Mononuclear cell (primary cell): ENCODE results near the gene S100A14. TPM values are rescaled to one million over a fixed set of nuclear protein-coding genes. Genes with fewer than 3 reads are reported as not detected.
A peak's percentile ranks its signal among the peaks of the same experiment; 100 is the strongest.

Source experiments
- H3K27me3 ChIP-seq: 2 replicates; pipeline ENCODE4 v1.6.0; 2011; ENCODE audit warnings: low read length, control low read depth; ENCODE audit not compliant: insufficient read depth
- H3K4me1 ChIP-seq: 2 replicates; pipeline ENCODE4 v1.5.1; 2011; ENCODE audit warnings: mild to moderate bottlenecking, low read length, control low read depth; ENCODE audit not compliant: insufficient read depth
- H3K4me3 ChIP-seq: 2 replicates; pipeline ENCODE4 v1.5.1; 2011; ENCODE audit warnings: mild to moderate bottlenecking, low read length, moderate library complexity
- H3K9me3 ChIP-seq: 2 replicates; pipeline ENCODE4 v1.5.1; 2011; ENCODE audit warnings: low read depth, mild to moderate bottlenecking, control low read depth, low read length
- total RNA-seq: library from RNA; depleted of rRNA; stranded (reverse); fragments of >200 nt; gene quantifications from one replicate; pipeline ENCODE4 v1.2.3, GENCODE V29; 2012

Gene S100A14
- not detected for total RNA-seq

DNA sequence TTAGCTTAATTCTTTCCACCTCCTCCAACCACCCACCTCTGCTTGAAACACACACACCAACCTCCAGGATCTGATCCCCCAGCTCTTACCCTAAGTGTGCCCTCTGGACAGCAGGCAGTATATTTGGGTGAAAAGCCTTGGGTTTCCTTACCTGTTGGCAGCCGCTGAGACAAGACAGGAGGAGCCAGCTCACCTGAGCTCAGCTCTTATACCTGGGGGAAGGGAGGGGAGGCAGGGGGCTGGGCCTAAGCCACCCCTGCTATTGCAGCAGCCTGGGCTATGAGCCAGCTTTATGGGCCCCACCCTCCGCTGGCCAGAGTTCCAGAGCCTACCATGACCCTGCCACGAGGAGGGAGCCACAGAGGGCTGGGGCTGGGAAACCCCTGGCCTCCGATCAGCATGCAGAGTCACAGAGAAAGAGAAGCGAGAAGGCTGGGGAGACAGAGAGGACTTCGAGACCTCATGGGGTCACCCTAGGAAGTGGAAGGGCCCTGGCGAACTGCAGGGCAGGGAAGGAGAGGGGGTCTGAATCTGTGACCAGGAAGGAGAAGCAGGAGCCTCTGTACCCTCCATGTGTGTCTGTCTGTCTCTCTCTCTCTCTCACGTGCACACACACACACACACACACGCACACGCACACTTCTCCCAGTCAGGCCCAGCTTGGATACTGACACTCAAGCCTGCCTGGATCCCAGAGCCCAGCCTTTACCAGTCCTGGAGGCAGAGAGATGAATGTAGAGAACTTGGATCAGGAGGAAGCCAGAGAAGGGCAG lies at the start of gene S100A14:
Gene S100A14 (minus strand): TSS at position 182 of the 773 bp plus-strand sequence. CDS start 467 bp downstream, outside the sequence.
- Histone ChIP-seq H3K4me3 (no peak within 1 kb of the TSS), H3K4me1 (peaks cover 21% of the 10 kb centered on the region), H3K9me3 (no peaks in the 10 kb centered on the region), H3K27me3 (no peaks in the 10 kb centered on the region)

DNA sequence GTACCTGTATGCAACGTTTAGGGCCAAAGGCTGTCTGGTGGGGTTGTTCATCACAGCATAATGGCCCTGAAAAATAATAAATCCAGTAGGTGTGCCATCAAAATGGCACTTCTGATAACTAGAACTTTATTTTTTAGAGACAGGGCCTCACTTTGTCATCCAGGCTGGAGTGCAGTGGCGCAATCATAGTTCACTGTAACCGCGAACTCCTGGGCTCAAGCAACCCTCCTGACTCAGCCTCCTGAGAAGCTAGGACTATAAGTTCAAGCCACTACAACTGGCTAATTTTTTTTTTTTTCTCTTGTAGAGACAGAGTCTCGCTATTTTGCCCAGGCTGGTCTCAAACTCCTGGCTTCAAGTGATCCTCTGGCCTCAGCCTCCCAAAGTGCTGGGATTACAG lies 47.1 kb upstream of the S100A14 start:
- peaks cover 21% of the 10 kb centered on the region for H3K4me1 ChIP-seq
- no peaks in the 10 kb centered on the region for H3K27me3 ChIP-seq
- no peak overlapping the region for H3K4me3 ChIP-seq
- H3K9me3 ChIP-seq, result no peaks in the 10 kb centered on the region

- Histone ChIP-seq H3K4me1 (peaks cover 27% of the 10 kb centered on the region), H3K9me3 (no peaks in the 10 kb centered on the region), H3K4me3 (no peak overlapping the region), H3K27me3 (no peaks in the 10 kb centered on the region)
These were observed 46.1 kb upstream of the S100A14 start for GRCh38 chr1:153662269-153662668.

- H3K27me3 ChIP-seq, result no peaks in the 10 kb centered on the region
- peaks cover 27% of the 10 kb centered on the region for H3K4me1 ChIP-seq
- H3K4me3 ChIP-seq, result no peak overlapping the region
- H3K9me3 ChIP-seq, result no peaks in the 10 kb centered on the region
These were observed 45.1 kb upstream of the S100A14 start for GRCh38 chr1:153661111-153661708.

DNA sequence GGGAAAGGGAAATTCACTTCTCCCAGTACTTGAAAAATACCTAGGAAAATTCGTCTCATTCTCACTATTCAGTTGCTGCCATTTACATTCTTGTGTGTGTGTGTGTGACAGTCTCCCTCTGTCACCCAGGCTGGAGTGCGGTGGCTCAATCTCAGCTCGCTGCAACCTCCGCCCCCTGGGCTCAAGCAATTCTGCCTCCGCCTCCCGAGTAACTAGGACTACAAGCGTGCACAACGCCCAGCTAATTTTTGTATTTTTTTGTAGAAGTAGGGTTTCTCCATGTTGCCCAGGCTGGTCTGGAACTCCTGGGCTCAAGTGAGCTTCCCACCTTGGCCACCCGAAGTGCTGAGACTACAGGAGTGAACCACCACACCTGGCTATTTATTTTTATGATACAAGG lies 43.5 kb upstream of the S100A14 start:
- no peaks in the 10 kb centered on the region for H3K9me3 ChIP-seq
- H3K27me3 ChIP-seq, result no peaks in the 10 kb centered on the region
- no peak overlapping the region for H3K4me3 ChIP-seq
- H3K4me1 ChIP-seq, result peaks cover 27% of the 10 kb centered on the region

- Histone ChIP-seq H3K4me1 (peaks cover 27% of the 10 kb centered on the region), H3K4me3 (peak overlapping the region; percentile 80), H3K9me3 (no peaks in the 10 kb centered on the region), H3K27me3 (no peaks in the 10 kb centered on the region)
These were observed 43.0 kb upstream of the S100A14 start for GRCh38 chr1:153659175-153659534.

DNA sequence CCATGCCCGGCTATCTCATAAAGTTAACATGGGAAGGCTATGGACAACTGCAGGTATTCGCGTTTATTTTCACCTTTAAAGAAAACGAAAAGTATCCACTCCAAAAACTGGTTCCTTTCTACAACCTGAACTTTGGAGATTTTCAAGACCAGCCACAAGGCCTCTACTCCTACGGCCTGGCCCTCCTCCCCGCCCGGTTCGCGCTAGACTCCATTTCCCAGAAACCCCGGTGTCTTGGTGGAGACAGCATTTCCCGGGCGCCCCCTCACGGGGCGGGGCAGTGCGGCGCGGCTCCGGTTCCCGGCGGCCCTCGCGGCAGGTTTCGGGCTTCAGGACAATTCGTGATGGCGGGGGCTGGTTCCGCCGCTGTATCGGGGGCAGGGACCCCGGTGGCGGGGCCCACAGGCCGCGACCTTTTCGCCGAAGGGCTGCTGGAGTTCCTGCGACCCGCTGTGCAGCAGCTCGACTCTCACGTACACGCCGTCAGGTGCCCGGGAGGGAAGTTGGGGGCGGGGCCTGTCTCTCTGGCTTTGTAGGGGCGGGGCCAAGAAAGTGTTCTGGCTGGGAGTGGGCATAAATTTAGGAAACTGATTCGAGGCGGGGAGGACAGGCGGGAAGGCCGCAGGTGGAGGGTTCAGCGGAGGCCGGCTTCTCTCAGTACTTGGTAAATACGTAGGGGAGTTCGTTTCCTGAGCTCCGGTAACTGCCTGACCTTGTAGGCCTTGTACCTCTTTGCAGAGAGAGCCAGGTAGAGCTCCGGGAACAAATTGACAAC lies 42.5 kb upstream of the S100A14 start, which contains the start of gene SNAPIN:
Gene SNAPIN (plus strand): TSS at position 304 of the 775 bp plus-strand sequence. CDS start 41 bp downstream, at position 345.
- H3K9me3 ChIP-seq, result no peaks in the 10 kb centered on the region
- H3K27me3 ChIP-seq, result no peaks in the 10 kb centered on the region
- H3K4me3 ChIP-seq, result peak within 1 kb of the TSS; percentile 80
- peaks cover 27% of the 10 kb centered on the region for H3K4me1 ChIP-seq

DNA sequence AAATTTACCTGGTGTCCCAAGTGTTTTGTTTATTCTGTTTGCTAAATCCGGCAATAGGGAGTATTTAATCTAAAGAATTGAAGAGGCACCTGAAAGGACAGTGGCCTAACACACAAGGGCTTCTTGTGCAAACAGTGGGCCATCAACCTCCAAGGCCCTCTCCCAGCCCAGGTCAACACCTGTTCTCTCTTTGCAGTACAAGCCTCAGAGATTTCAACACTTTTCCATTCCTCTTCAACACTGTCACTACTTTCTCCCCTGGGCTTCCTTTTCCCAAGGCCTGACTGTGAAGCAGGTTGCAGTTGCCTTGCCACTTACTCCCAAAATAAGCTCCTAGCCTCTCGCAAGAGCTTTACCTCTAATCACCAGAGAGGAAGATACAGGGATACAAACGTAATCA lies 39.2 kb upstream of the S100A14 start:
- H3K4me3 ChIP-seq, result no peak overlapping the region
- peaks cover 30% of the 10 kb centered on the region for H3K4me1 ChIP-seq
- no peaks in the 10 kb centered on the region for H3K27me3 ChIP-seq
- no peaks in the 10 kb centered on the region for H3K9me3 ChIP-seq

- Histone ChIP-seq H3K4me1 (peaks cover 18% of the 10 kb centered on the region), H3K9me3 (no peaks in the 10 kb centered on the region), H3K27me3 (no peaks in the 10 kb centered on the region), H3K4me3 (no peak overlapping the region)
These were observed 36.8 kb upstream of the S100A14 start for GRCh38 chr1:153652805-153653500.

- no peaks in the 10 kb centered on the region for H3K27me3 ChIP-seq
- H3K9me3 ChIP-seq, result no peaks in the 10 kb centered on the region
- H3K4me3 ChIP-seq, result no peak overlapping the region
- peaks cover 23% of the 10 kb centered on the region for H3K4me1 ChIP-seq
These were observed 35.6 kb upstream of the S100A14 start for GRCh38 chr1:153651771-153652170.

DNA sequence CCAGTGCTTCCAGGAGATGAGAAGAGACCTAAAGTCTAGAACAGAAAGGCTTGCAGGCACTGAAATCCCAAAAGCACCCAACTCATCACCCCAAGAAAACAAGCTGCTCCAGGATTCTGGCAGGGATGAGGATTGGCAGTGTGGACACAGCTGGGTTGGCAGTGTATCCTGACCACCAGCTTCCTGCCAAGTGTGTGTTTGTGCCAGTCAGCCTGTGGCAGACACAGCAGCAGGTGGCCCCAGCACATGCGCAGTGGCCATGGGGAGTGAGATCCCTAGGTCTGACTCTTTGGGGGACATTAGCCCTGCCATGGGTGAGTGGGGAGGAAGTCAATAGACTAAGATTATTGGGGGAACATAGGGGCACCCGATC lies 33.7 kb upstream of the S100A14 start:
- Histone ChIP-seq H3K4me3 (no peak overlapping the region), H3K9me3 (no peaks in the 10 kb centered on the region), H3K27me3 (no peaks in the 10 kb centered on the region), H3K4me1 (peaks cover 42% of the 10 kb centered on the region)

DNA sequence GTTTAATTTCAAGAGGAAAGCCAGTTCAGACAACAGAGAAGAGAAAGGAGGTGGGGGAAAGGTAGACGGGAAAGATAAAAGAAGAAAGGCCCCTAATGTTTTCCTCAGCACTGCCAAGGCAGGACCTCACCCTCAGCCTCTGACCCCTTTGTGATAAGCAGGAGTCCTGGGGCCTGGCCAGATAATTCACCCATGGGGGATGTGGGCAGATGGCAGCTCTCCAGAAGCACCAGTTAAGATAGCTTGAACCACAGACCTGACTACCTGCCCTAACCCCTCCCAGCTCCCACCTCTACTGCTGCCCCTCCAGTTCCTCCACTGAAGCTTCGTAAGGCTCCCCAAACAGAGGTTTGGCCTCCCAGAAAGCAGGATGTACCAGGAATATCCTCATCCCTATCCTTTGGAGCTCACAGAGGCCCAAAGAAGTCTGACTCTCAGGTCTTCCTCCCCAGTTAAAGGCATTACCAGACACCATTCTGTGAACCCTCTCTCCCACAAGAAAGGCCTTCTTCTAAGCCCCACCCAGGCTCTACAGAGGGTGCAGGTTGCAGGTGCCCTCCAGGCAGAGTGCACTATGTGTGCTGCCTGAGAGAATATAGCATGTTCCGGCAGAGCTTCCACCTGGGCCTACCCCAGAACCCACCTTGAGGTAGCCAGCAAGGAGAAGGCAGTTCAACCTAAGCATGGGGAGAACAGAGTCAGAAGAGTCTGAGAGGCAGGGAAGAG lies 33.2 kb upstream of the S100A14 start:
- no peaks in the 10 kb centered on the region for H3K9me3 ChIP-seq
- H3K4me3 ChIP-seq, result no peak overlapping the region
- H3K4me1 ChIP-seq, result peaks cover 44% of the 10 kb centered on the region
- H3K27me3 ChIP-seq, result no peaks in the 10 kb centered on the region

DNA sequence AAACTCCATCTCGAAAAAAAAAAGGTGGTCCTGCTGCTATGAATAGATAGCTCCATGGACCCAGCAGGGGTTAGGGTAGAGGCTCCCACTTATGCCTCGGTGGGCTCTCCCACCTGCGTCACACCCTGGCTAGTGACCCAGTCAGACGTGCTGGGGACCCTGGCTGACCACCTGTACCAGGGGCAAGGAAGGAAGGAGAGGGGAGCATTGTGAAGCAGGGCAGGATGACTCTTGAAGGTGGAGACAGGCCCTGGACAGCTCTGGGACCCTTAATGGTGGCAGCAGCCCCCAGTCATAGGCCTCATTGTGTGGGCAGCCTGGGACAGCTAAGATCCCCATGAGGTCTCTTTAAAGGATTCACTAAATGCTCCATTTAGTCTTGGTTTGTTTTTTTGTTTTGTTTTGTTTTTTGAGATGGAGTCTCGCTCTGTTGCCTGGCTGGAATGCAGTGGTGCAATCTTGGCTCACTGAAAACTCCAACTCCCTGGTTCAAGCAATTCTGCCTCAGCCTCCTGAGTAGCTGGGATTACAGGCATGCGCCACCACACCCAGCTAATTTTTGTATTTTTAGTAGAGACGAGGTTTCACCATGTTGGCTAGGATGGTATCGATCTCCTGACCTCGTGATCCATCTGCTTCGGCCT lies 32.0 kb upstream of the S100A14 start:
- H3K4me1 ChIP-seq, result peaks cover 42% of the 10 kb centered on the region
- H3K27me3 ChIP-seq, result no peaks in the 10 kb centered on the region
- H3K4me3 ChIP-seq, result no peak overlapping the region
- H3K9me3 ChIP-seq, result no peaks in the 10 kb centered on the region

GRCh38 chr1:153647346-153647714 lies 31.2 kb upstream of the S100A14 start:
- Histone ChIP-seq H3K4me3 (no peak overlapping the region), H3K27me3 (no peaks in the 10 kb centered on the region), H3K9me3 (no peaks in the 10 kb centered on the region), H3K4me1 (peaks cover 36% of the 10 kb centered on the region)
